ENCODE results near the gene RPL31.

DNA sequence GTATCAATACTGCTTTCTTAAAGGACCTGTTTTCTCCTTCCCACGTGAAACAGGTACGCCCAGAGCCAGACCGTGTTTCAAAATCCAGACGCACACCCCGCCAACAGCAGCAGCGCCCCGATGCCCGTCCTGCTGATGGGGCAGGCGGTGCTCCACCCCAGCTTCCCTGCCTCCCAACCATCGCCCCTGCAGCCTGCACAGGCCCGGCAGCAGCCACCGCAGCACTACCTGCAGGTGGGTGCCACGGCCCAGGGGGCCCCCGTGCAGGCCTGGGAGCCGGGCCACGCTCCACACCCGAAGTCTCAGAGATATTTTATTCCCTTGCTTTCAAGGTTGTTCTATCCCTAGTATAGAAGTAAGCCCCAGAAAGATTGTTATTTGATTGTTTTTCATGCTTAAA is 8.8 kb upstream of the RPL31 start:
- TF ChIP-seq, protein P1, sequence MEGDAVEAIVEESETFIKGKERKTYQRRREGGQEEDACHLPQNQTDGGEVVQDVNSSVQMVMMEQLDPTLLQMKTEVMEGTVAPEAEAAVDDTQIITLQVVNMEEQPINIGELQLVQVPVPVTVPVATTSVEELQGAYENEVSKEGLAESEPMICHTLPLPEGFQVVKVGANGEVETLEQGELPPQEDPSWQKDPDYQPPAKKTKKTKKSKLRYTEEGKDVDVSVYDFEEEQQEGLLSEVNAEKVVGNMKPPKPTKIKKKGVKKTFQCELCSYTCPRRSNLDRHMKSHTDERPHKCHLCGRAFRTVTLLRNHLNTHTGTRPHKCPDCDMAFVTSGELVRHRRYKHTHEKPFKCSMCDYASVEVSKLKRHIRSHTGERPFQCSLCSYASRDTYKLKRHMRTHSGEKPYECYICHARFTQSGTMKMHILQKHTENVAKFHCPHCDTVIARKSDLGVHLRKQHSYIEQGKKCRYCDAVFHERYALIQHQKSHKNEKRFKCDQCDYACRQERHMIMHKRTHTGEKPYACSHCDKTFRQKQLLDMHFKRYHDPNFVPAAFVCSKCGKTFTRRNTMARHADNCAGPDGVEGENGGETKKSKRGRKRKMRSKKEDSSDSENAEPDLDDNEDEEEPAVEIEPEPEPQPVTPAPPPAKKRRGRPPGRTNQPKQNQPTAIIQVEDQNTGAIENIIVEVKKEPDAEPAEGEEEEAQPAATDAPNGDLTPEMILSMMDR (IDR thresholded peaks at IDR 0.05): no peak
- TF ChIP-seq EZH2 (IDR thresholded peaks at IDR 0.05; ENCODE audit: borderline replicate concordance, insufficient read depth, low read depth, low read length, poor library complexity, severe bottlenecking): no peak
